Esophagus (tissue), 2 donors: ENCODE data around the gene TEX10. TPM values are rescaled to one million over a fixed set of nuclear protein-coding genes. Genes with fewer than 3 reads are reported as not detected.

Source experiments
- H3K27ac ChIP-seq, 2 donors: one replicate each; pipeline ENCODE4 v1.5.1; 2013; ENCODE audit warnings: low read depth in 2 of 2, mild to moderate bottlenecking in 2 of 2, inconsistent platforms in 1 of 2, low read length in 1 of 2, moderate library complexity in 1 of 2
- H3K27me3 ChIP-seq, 2 donors: one replicate each; pipeline ENCODE4 v1.6.1; 2013; ENCODE audit warnings: low read length in 2 of 2, control low read depth in 1 of 2, mild to moderate bottlenecking in 1 of 2; ENCODE audit not compliant: insufficient read depth in 2 of 2, control insufficient read depth in 1 of 2
- H3K36me3 ChIP-seq, 2 donors: one replicate each; pipeline ENCODE4 v1.6.1; 2013; ENCODE audit warnings: low read length in 1 of 2; ENCODE audit not compliant: control insufficient read depth in 2 of 2, insufficient read depth in 2 of 2
- H3K4me1 ChIP-seq, 2 donors: one replicate each; pipeline ENCODE4 v1.6.1; 2013; ENCODE audit warnings: low read length in 1 of 2; ENCODE audit not compliant: control insufficient read depth in 2 of 2, insufficient read depth in 2 of 2
- H3K4me3 ChIP-seq, 2 donors: one replicate each; pipeline ENCODE4 v1.5.1; 2013; ENCODE audit warnings: low read length in 2 of 2, mild to moderate bottlenecking in 2 of 2, low read depth in 1 of 2, moderate library complexity in 1 of 2
- H3K9me3 ChIP-seq, 2 donors: one replicate each; pipeline ENCODE4 v1.6.1; 2013; ENCODE audit warnings: mild to moderate bottlenecking in 2 of 2, low read depth in 1 of 2, low read length in 1 of 2, moderate library complexity in 1 of 2; ENCODE audit not compliant: control insufficient read depth in 2 of 2, insufficient read depth in 1 of 2
- WGBS, 2 donors: extraction: QIAGEN DNeasy Blood & Tissue Kit; methylation state at CpG; one replicate each; pipeline ENCODE4 v1.1.7; 2013; 5-methylcytosine and 5-hydroxymethylcytosine counted together
- polyA plus RNA-seq, 2 donors: library from polyadenylated mRNA; stranded (reverse); fragments of 200-250 nt; gene quantifications; one replicate each; pipeline ENCODE4 v1.2.3, GENCODE V29; 2013
- donor health status: healthy with polysubstance abuse.
- donor health status: Bipolar disorder and iron deficiency.

TEX10 gene
- polyA plus RNA-seq, 2 donors, result 3.1 to 6.9 TPM

GRCh38 chr9:100294341-100294740, 58.4 kb downstream of the TEX10 start:
- H3K4me1 ChIP-seq, result no peaks in the 10 kb centered on the region
- peaks cover 0 to 19% of the 10 kb centered on the region in 2 donors for H3K36me3 ChIP-seq
- no peaks in the 10 kb centered on the region for H3K9me3 ChIP-seq
- no peak overlapping the region for H3K27ac ChIP-seq
- no peaks in the 10 kb centered on the region for H3K27me3 ChIP-seq
- WGBS, 2 donors, result 75 to 83% methylated on average over 3 of the region's 3 CpGs
- no peak overlapping the region for H3K4me3 ChIP-seq

GRCh38 chr9:100292414-100292813, 60.3 kb downstream of the TEX10 start:
- H3K4me3 ChIP-seq, result no peak overlapping the region
- H3K36me3 ChIP-seq, result peaks cover 0 to 15% of the 10 kb centered on the region in 2 donors
- H3K27ac ChIP-seq, result no peak overlapping the region
- H3K4me1 ChIP-seq, result no peaks in the 10 kb centered on the region
- no peaks in the 10 kb centered on the region for H3K27me3 ChIP-seq
- no peaks in the 10 kb centered on the region for H3K9me3 ChIP-seq
- 96 to 99% methylated on average over 13 of the region's 13 CpGs for WGBS, 2 donors

- no peaks in the 10 kb centered on the region for H3K27me3 ChIP-seq
- no peak overlapping the region for H3K4me3 ChIP-seq
- no peaks in the 10 kb centered on the region for H3K4me1 ChIP-seq
- H3K27ac ChIP-seq, result no peak overlapping the region
- peaks cover 2 to 14% of the 10 kb centered on the region in 2 donors for H3K36me3 ChIP-seq
- WGBS, 2 donors, result 97 to 98% methylated on average over 4 of the region's 4 CpGs
- H3K9me3 ChIP-seq, result no peaks in the 10 kb centered on the region
Observed at GRCh38 chr9:100290714-100291113, 62.0 kb downstream of the TEX10 start.

GRCh38 chr9:100287186-100287585, 65.6 kb downstream of the TEX10 start:
- WGBS, 2 donors, result 96 to 97% methylated on average over 5 of the region's 5 CpGs
- Histone ChIP-seq H3K4me3 (no peak overlapping the region), H3K9me3 (peaks cover 0 to 3% of the 10 kb centered on the region in 2 donors), H3K36me3 (peaks cover 2 to 8% of the 10 kb centered on the region in 2 donors), H3K27ac (no peak overlapping the region), H3K27me3 (no peaks in the 10 kb centered on the region), H3K4me1 (no peaks in the 10 kb centered on the region)

GRCh38 chr9:100286257-100286656, 66.5 kb downstream of the TEX10 start:
- H3K4me3 ChIP-seq, result no peak overlapping the region
- H3K4me1 ChIP-seq, result no peaks in the 10 kb centered on the region
- 90 to 95% methylated on average over 6 of the region's 6 CpGs for WGBS, 2 donors
- no peaks in the 10 kb centered on the region for H3K27me3 ChIP-seq
- peaks cover 0 to 3% of the 10 kb centered on the region in 2 donors for H3K9me3 ChIP-seq
- H3K36me3 ChIP-seq, result peaks cover 2 to 11% of the 10 kb centered on the region in 2 donors
- H3K27ac ChIP-seq, result no peak overlapping the region

- 97% methylated on average over 7 of the region's 7 CpGs for WGBS, 2 donors
Observed at GRCh38 chr9:100285601-100286000, 67.1 kb downstream of the TEX10 start.

GRCh38 chr9:100285080-100285479, 67.7 kb downstream of the TEX10 start:
- H3K9me3 ChIP-seq, result peaks cover 0 to 3% of the 10 kb centered on the region in 2 donors
- peaks cover 4 to 11% of the 10 kb centered on the region in 2 donors for H3K36me3 ChIP-seq
- no peaks in the 10 kb centered on the region for H3K27me3 ChIP-seq
- no peaks in the 10 kb centered on the region for H3K4me1 ChIP-seq
- H3K4me3 ChIP-seq, result no peak overlapping the region
- H3K27ac ChIP-seq, result no peak overlapping the region

More at GRCh38 chr9:100285601-100286000, 67.1 kb downstream of the TEX10 start:
- peaks cover 0 to 3% of the 10 kb centered on the region in 2 donors for H3K9me3 ChIP-seq
- H3K4me1 ChIP-seq, result no peaks in the 10 kb centered on the region
- no peaks in the 10 kb centered on the region for H3K27me3 ChIP-seq
- no peak overlapping the region for H3K27ac ChIP-seq
- peaks cover 4 to 11% of the 10 kb centered on the region in 2 donors for H3K36me3 ChIP-seq
- no peak overlapping the region for H3K4me3 ChIP-seq

- no peak overlapping the region for H3K4me3 ChIP-seq
- no peak overlapping the region for H3K27ac ChIP-seq
- H3K9me3 ChIP-seq, result peaks cover 0 to 3% of the 10 kb centered on the region in 2 donors
- H3K4me1 ChIP-seq, result no peaks in the 10 kb centered on the region
- 83 to 88% methylated on average over 7 of the region's 7 CpGs for WGBS, 2 donors
- H3K27me3 ChIP-seq, result no peaks in the 10 kb centered on the region
- peaks cover 7 to 11% of the 10 kb centered on the region in 2 donors for H3K36me3 ChIP-seq
Observed at GRCh38 chr9:100284247-100284646, 68.5 kb downstream of the TEX10 start.

- no peak overlapping the region for H3K27ac ChIP-seq
- 89 to 92% methylated on average over 4 of the region's 4 CpGs for WGBS, 2 donors
- H3K36me3 ChIP-seq, result peaks cover 7 to 8% of the 10 kb centered on the region in 2 donors
- H3K9me3 ChIP-seq, result peaks cover 0 to 3% of the 10 kb centered on the region in 2 donors
- no peaks in the 10 kb centered on the region for H3K4me1 ChIP-seq
- no peaks in the 10 kb centered on the region for H3K27me3 ChIP-seq
- H3K4me3 ChIP-seq, result no peak overlapping the region
Observed at GRCh38 chr9:100282388-100282719, 70.4 kb downstream of the TEX10 start.

- Histone ChIP-seq H3K4me3 (no peak overlapping the region), H3K4me1 (no peaks in the 10 kb centered on the region), H3K9me3 (peaks cover 0 to 3% of the 10 kb centered on the region in 2 donors), H3K27ac (no peak overlapping the region), H3K36me3 (peaks cover 6 to 7% of the 10 kb centered on the region in 2 donors), H3K27me3 (no peaks in the 10 kb centered on the region)
- WGBS, 2 donors, result 88 to 90% methylated on average over 7 of the region's 7 CpGs
Observed at GRCh38 chr9:100281676-100282387, 70.9 kb downstream of the TEX10 start.
